Measurements from ENCODE around the gene NACC1. TPM values are rescaled to one million over a fixed set of nuclear protein-coding genes. Genes with fewer than 3 reads are reported as not detected.

NACC1 gene
- 1 to 10 TPM in 2 of 3 donors, not detected in 1; 1.2 to 2.8 TPM for polyA plus RNA-seq

DNA sequence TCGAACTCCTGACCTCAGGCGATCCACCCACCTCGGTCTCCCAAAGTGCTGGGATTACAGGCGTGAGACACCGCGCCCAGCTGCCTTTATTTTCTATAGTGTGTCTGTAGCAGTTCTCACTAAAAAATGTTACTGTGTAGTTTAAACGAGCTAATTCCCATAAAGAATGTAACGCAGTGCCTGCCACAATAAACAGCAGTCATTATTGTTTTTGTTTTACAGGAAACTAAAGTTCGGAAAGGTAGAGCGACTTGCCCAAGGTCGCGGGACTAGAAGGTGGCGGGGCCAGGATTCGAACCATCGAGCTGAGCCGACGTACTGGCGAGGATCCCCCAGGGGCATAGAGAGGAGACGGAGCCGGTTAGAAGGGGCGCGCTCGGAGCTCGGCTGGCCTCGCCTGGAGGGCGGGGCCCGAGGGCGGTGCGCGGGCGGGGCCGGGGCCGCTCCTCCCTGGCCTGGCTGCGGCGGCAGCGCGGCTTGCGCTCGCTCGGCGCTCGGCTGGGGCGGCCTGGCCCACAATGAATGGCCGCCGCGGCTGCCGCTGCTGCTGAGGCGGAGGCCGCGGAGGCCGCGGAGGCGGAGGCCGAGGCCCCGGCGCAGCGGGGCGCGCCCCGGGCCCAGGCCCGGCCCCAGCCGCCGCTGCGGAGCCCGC is at the start of gene NACC1:
TSS of gene NACC1 (plus strand) at position 493 of the 652 bp plus-strand sequence. CDS start 16,944 bp downstream, outside the sequence.
- Mint-ChIP-seq H3K27ac (peak within 1 kb of the TSS; percentile 81 to 96 (median 94)), H3K36me3 (peaks cover 0 to 3% (median 0%) of the 10 kb centered on the region in 3 donors), H3K27me3 (ENCODE audit: low read depth in 3 of 3) (peaks cover 14 to 29% (median 20%) of the 10 kb centered on the region in 3 donors), H3K4me1 (peaks cover 60 to 68% of the 10 kb centered on the region in 2 donors), H3K4me3 (peak within 1 kb of the TSS; percentile 87 to 97 (median 95)), H3K9me3 (peaks cover 0 to 2% (median 0%) of the 10 kb centered on the region in 6 donors)
- peak; percentile 86 to 90 (median 89) for DNase-seq

DNA sequence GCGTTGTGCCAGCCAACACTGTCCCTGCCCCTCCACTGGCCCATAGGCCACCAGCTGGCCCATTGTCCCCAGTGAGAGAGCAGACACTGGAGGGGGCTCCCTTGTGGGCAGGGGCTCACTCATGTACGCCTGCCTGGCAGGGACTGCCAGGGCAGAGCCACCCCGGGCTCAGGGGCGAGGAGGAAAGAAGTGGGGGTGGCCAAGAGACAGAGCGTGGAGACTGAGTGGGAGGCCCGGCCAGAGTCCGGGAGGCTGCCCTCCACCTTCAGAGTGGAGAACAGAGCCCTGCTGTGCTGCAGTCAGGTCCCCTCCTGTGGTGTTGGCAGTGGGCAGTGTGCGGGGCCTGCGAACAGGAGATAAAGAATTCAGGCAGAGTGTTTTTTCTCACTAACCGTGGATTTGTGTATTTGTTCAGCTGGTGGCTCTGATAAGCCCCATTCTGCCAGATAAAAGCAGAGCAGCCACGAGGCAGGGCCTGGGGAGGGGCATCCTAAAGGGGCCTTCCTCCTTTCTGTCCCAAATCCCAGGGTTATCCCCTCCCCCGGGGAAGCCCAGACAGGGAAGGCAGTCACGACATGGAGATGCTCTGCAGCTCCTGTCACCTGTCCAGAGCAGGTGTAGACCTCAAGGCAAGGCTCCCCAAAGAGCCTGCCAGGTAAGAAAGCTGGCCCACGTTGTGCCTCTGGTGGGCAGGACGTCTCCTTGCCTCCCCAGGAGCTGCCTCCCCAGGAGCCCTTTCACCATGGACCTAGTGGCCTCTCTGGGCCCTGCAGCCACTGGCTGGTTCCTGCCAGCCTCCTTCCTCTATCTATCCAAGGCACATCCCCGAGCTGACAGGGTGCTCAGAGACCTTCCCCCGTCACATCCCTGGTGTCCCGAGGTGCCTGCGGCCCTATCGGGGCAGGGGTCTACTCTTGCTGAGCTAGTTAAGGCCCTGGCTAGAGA is 48.4 kb upstream of the NACC1 start:
- H3K4me1 Mint-ChIP-seq: no peaks in the 10 kb centered on the region
- no peaks in the 10 kb centered on the region for H3K36me3 Mint-ChIP-seq
- no peak overlapping the region for H3K27ac Mint-ChIP-seq
- H3K4me3 Mint-ChIP-seq: no peak overlapping the region
- no peak for DNase-seq
- H3K9me3 Mint-ChIP-seq: no peaks in the 10 kb centered on the region
- H3K27me3 Mint-ChIP-seq (ENCODE audit: low read depth in 3 of 3): peaks cover 7 to 9% (median 9%) of the 10 kb centered on the region in 3 donors

DNA sequence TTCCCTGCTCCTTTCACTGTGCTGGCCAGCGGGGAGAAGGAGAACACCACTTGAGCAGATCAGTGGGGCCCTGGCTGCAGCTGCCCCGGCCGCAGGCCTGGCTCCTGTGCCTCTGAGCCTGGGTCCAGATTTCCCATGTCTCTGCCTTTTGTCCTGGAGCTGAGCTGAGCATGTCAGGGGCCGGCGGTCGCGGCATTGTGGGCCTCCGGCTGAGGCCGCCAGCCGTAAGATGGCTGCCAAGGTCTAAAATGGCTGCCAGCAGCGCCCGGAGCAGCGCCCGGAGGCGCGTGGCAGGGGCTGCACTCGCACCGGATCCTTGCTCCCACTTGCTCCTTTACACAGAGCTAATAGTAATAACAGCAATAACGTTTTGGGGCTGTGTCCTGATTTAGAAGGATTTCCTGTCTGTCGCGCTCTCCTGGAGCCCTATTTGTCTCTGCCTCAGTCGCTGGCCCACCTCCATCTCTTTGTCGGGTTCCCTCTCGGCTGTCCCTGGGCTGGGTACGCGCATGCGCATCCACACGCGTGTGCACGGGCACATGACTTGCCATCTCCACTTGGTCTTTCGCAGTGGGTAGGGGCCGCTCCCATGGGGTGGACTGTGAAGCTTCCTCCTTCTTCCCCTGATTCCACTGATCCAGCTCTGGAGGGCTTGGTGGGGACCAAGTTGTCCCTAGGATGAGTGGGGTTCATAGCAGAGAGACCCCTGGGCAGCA is 47.5 kb upstream of the NACC1 start:
- no peak overlapping the region for H3K27ac Mint-ChIP-seq

DNA sequence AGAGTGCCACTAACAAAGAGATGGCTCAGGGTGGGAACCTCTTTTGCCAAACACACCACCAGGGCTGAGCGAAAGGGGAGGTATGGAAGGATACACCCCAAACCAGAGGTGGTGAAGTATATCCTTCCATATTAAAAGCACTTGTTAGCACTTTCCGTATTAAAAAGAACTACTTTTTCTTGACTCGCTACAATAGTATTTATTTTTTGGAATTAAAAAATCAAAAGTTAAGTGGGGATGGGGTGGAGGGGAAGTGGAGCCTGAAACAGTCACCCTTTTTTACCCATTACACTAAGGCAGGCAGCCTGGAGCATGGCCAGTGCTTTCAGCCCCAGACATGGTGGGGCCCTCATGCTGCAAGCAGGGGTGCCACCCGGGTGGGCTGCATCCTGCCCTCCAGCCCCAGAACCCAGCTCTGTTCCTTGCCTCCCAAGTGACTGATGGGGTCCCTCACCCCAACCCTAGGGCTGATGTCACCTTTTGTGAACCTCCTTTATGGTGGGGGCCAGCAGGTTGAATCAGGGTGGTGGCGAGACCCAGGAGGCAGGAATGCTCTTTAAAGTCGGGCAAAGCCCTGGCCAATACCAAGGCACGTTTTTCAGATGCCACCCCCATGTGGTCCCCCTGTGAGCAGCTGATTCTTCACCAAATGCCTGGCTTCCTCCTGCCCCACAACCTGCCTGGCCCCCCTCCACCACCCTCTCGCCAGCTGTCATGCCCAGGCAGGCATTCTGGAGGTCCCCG is 46.4 kb upstream of the NACC1 start:
- no peak overlapping the region for H3K27ac Mint-ChIP-seq
- no peak for DNase-seq
- no peaks in the 10 kb centered on the region for H3K36me3 Mint-ChIP-seq
- H3K4me1 Mint-ChIP-seq: no peaks in the 10 kb centered on the region
- no peaks in the 10 kb centered on the region for H3K9me3 Mint-ChIP-seq
- peaks cover 6 to 10% (median 7%) of the 10 kb centered on the region in 3 donors for H3K27me3 Mint-ChIP-seq (ENCODE audit: low read depth in 3 of 3)
- H3K4me3 Mint-ChIP-seq: no peak overlapping the region

More for the DNA sequence above, 47.5 kb upstream of the NACC1 start:
- Mint-ChIP-seq H3K4me1 (no peaks in the 10 kb centered on the region), H3K4me3 (no peak overlapping the region), H3K36me3 (no peaks in the 10 kb centered on the region), H3K27me3 (ENCODE audit: low read depth in 3 of 3) (peaks cover 7 to 10% (median 9%) of the 10 kb centered on the region in 3 donors), H3K9me3 (no peaks in the 10 kb centered on the region)
- DNase-seq: no peak

DNA sequence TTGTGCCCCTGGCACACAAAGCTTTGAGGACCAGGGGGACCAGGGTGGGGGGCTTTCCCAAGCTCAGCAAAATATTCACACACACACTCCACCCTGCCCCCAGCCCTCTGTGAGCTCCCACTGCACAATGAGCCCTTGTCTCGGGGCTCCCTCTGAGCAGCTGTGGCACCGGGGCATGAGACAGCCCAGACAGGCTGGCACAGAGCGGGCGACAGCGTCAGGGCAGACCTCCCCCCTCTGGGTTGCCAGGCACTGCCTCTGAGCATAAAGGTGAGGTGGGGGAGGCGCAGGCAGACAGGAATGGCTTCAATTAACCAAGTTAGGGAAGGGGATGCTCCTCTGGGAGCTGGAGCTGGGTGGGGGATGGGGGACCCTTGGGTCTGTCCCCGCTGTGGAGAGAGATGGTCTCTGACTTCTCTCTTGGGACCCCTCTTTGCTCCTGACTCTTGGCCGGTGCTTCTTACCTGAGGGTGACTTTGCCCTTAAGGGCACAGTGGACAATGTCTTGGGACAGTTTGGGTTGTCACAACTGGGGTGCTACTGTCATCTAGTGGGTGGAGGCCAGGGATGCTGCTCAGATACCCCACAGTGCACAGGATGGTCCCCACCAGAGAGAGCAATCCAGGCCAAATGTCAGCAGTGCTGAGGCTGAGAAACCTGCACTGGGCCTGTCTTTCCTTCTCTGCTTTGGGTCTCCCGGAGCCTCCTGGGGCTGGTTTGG is 45.7 kb upstream of the NACC1 start:
- Mint-ChIP-seq H3K36me3 (no peaks in the 10 kb centered on the region), H3K27me3 (ENCODE audit: low read depth in 3 of 3) (peaks cover 6 to 10% (median 8%) of the 10 kb centered on the region in 3 donors)

DNA sequence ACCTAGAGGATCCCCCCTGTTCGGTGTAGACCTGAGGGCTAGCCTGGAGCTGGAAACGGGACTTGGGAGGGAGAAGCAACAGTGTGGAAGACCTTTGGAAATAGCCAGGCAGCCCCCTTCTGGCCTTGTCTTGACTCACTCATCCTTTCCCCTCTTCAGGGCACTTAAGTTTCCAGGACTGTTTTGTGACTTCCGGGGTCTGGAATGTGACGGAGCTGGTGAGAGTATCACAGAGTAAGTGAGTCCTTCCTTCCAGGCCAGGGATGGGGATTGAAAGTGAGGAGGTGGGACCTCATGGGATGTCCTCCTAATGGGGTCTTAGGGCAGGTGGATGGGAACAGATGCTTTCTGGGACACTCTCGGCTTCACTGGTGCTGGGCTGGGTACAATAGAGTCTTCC is 44.8 kb upstream of the NACC1 start:
- Mint-ChIP-seq H3K4me1 (no peaks in the 10 kb centered on the region), H3K36me3 (no peaks in the 10 kb centered on the region), H3K4me3 (no peak overlapping the region), H3K27ac (no peak overlapping the region), H3K27me3 (ENCODE audit: low read depth in 3 of 3) (peaks cover 6 to 10% (median 8%) of the 10 kb centered on the region in 3 donors), H3K9me3 (no peaks in the 10 kb centered on the region)
- no peak for DNase-seq

More for the DNA sequence above, 45.7 kb upstream of the NACC1 start:
- Mint-ChIP-seq H3K4me3 (no peak overlapping the region), H3K9me3 (no peaks in the 10 kb centered on the region), H3K4me1 (no peaks in the 10 kb centered on the region), H3K27ac (no peak overlapping the region)
- DNase-seq: no peak

DNA sequence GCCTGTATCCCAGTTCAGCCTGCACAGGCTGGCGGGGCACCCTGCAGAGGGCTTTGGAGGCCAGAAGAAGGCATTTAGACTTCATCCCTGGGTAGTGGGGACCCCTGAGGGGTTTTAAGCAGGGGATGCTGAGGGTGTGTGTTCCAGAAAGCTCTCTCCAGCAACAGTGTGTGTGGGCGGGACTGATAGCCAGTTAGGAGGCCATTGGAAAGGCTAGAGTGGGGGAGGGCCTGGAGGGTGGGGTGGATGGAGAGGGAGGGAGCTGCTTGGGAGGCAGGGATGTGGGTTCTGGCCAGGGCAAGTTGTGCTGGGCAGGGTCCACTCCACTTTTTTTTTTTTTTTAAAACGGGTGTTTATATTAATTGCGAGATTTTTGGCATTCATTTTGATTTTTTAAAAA is 43.7 kb upstream of the NACC1 start:
- Mint-ChIP-seq H3K4me3 (no peak overlapping the region), H3K27ac (no peak overlapping the region), H3K4me1 (no peaks in the 10 kb centered on the region), H3K27me3 (ENCODE audit: low read depth in 3 of 3) (peaks cover 6 to 13% (median 8%) of the 10 kb centered on the region in 3 donors), H3K36me3 (no peaks in the 10 kb centered on the region), H3K9me3 (no peaks in the 10 kb centered on the region)
- DNase-seq: no peak

DNA sequence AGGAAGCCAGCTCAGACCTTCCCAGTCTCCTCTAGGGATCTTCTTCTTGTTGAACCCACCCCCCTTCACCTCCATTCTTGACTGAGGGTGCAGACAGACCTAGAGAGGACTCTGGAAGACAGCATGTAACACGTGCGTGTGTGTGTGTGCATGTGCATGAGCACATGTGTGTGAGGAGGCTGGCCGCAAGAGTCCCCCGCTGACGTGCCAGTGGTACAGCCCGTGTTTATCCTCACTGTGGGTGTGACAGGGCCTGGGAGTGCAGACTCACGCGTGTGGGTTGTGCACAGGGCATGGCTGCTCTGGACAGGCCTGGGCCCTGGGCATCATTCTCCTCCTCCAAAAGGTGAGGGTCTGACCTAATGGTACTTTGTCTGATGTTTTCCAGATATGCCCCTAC is 41.7 kb upstream of the NACC1 start:
- no peaks in the 10 kb centered on the region for H3K9me3 Mint-ChIP-seq
- no peaks in the 10 kb centered on the region for H3K36me3 Mint-ChIP-seq
- peaks cover 3 to 13% (median 6%) of the 10 kb centered on the region in 3 donors for H3K27me3 Mint-ChIP-seq (ENCODE audit: low read depth in 3 of 3)
- H3K27ac Mint-ChIP-seq: no peak overlapping the region
- DNase-seq: no peak
- no peaks in the 10 kb centered on the region for H3K4me1 Mint-ChIP-seq
- H3K4me3 Mint-ChIP-seq: no peak overlapping the region

DNA sequence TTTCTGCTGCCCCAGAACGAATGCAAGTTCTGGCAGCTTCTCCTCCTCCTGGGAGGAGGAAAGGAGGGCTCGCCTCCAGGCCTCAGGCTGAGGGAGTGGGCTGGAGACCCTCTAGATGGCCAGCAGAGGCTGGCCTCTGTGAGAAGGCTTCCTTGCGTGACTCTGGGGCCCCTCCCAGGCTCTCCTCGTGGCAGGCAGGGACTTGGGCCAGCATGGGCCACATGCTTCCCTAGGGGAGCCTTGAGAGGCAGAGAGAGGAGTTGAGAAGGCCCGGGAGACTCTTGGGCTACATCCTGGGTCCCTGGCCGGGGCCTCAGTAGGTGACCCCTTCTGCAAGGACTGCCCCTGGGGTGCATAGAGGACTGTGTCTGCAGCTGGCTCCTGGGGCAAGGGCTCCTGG is 41.3 kb upstream of the NACC1 start:
- Mint-ChIP-seq H3K27me3 (ENCODE audit: low read depth in 3 of 3) (peaks cover 1 to 10% (median 6%) of the 10 kb centered on the region in 3 donors), H3K36me3 (no peaks in the 10 kb centered on the region), H3K9me3 (no peaks in the 10 kb centered on the region), H3K27ac (no peak overlapping the region), H3K4me3 (no peak overlapping the region), H3K4me1 (no peaks in the 10 kb centered on the region)
- no peak for DNase-seq

DNA sequence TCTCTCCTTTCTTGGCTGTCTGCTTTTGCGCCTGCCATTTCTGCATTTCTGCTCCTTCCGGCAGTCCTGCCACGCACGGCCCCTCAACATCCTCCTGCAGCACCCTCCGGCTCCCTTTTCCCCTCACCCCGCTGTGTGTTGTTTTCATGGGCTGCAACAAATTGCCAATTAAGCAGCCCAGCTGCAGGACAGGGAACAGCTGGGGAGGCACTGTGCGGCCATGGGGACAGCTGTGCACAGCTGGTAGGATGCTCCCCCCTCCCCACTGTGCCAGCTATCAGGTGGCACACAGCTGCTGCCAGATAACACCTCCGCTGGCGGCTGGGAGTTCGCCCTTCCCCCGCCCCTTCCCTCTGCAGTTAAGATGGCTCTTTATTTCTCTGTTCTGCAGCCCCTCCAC is 40.8 kb upstream of the NACC1 start:
- Mint-ChIP-seq H3K27ac (no peak overlapping the region), H3K36me3 (no peaks in the 10 kb centered on the region), H3K9me3 (no peaks in the 10 kb centered on the region), H3K27me3 (ENCODE audit: low read depth in 3 of 3) (peaks cover 1 to 10% (median 6%) of the 10 kb centered on the region in 3 donors), H3K4me1 (no peaks in the 10 kb centered on the region), H3K4me3 (no peak overlapping the region)
- no peak for DNase-seq

DNA sequence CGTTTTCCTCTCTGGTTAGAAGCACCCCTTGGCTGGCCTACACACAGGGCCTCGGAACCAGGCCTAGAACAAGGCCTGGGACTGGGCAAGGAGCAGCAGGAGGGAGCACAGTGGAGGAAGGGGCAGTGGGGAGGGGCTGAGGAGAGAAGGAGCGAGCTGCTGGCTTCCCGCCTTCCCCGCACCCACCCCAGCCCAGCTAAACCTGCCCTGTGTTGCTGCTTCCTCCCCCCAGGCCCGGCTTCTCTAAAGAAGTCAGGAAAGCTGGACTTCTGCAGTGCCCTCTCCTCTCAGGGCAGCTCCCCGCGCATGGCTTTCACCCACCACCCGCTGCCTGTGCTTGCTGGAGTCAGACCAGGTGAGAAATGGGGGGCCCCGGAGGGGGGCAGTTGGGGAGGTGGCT is 39.7 kb upstream of the NACC1 start:
- Mint-ChIP-seq H3K36me3 (no peaks in the 10 kb centered on the region), H3K27ac (no peak overlapping the region), H3K4me1 (no peaks in the 10 kb centered on the region), H3K27me3 (ENCODE audit: low read depth in 3 of 3) (peaks cover 1 to 10% (median 6%) of the 10 kb centered on the region in 3 donors), H3K4me3 (no peak overlapping the region), H3K9me3 (no peaks in the 10 kb centered on the region)
- no peak for DNase-seq

DNA sequence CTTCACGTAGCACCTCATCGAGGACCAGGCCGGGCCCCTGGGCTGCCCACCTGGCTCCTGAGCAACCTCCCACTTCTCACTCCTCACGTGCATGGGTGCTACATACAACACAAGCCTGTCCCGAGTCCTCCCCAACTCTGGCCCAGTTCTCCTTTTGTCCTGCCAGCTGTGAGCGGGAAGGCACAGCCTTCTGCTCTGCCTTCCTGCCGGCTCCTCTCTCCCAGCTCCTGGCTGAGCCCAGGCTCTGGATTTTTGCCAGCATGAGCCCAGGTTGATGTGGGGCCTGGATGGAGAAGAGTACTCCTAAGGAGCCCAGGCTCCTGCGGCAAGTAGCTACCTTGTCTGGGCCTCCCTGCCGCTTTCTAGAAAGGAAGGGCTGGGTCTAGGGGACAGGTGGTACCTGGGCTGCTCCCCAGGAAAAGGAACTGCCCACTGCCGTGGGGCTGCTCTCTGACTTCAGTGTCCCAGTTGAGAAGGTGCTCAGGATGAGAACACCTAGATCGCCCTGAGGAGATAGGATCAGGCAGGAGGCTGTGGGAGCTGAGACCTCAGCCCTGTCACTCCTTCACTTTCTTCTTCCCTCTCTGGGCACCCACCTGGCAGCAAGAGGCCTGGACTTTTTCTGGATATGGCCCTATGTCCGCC is 39.0 kb upstream of the NACC1 start:
- Mint-ChIP-seq H3K27me3 (ENCODE audit: low read depth in 3 of 3) (peaks cover 1 to 12% (median 3%) of the 10 kb centered on the region in 3 donors), H3K36me3 (no peaks in the 10 kb centered on the region), H3K4me3 (no peak overlapping the region), H3K27ac (no peak overlapping the region), H3K4me1 (no peaks in the 10 kb centered on the region), H3K9me3 (no peaks in the 10 kb centered on the region)
- DNase-seq: no peak

Data from immature natural killer cell (primary cell).